GM12892 (cell line): ENCODE results near the gene TRIP11.

ENCODE experiments used
- POLR2A ChIP-seq: IDR thresholded peaks from 2 replicates; pipeline ENCODE4 v1.6.1; 2011; ENCODE audit warnings: low read depth, low read length, control low read depth
- POLR2AphosphoS5 ChIP-seq: IDR thresholded peaks from 2 replicates; pipeline ENCODE4 v1.6.1; 2011; ENCODE audit warnings: low read depth, low read length, control low read depth

- no peak for TF ChIP-seq POLR2A
- no peak for TF ChIP-seq POLR2AphosphoS5
These were observed 34.7 kb upstream of the TRIP11 start for GRCh38 chr14:92074555-92074954.
